OCI-LY7 (cell line): Measurements from ENCODE around the gene NPLOC4. TPM values are rescaled to one million over a fixed set of nuclear protein-coding genes. Genes with fewer than 3 reads are reported as not detected.

Experiments
- BruUV-seq: library from RNA; stranded (reverse); fragments of 400-500 nt; replicated peaks from 2 replicates; lab custom pipeline; 2021; lab: Mats Ljungman, UMichigan
- CTCF ChIA-PET: fragments of 300-600 bp; sonication (Branson Sonifier 250); formaldehyde crosslinking; loops from one replicate; lab custom pipeline; 2022; ENCODE audit warnings: antibody characterized with exemption; ENCODE audit not compliant: unreplicated experiment; lab: Charles Lee
- POLR2A ChIA-PET: fragments of 300-600 bp; sonication (Branson Sonifier 250); formaldehyde crosslinking; loops from one replicate; lab custom pipeline; 2022; ENCODE audit warnings: antibody characterized with exemption; lab: Charles Lee
- DNase-seq: peaks from one replicate; pipeline ENCODE4 v3.0.0-alpha.2; 2015; ENCODE audit warnings: low spot score
- H2AFZ ChIP-seq: fragments of 200-600 bp; sonication (generic), shearing (Covaris generic); 2 replicates; pipeline ENCODE4 v1.6.1; 2014; ENCODE audit warnings: mild to moderate bottlenecking, antibody characterized with exemption, low read length, moderate library complexity
- H3K27ac ChIP-seq: fragments of 200-600 bp; sonication (generic); 2 replicates; pipeline ENCODE4 v1.5.1; 2014; ENCODE audit warnings: mixed run types, low read depth, mild to moderate bottlenecking, moderate library complexity, low read length, inconsistent platforms; ENCODE audit not compliant: poor library complexity, severe bottlenecking
- H3K36me3 ChIP-seq: fragments of 200-600 bp; sonication (generic); 2 replicates; pipeline ENCODE4 v1.6.1; 2014; ENCODE audit warnings: mild to moderate bottlenecking, antibody characterized with exemption, low read length, moderate library complexity, mixed read lengths; ENCODE audit not compliant: insufficient read depth
- H3K4me1 ChIP-seq: fragments of 200-600 bp; sonication (generic); 2 replicates; pipeline ENCODE4 v1.5.1; 2014; ENCODE audit warnings: mild to moderate bottlenecking, low read length; ENCODE audit not compliant: insufficient read depth, poor library complexity, severe bottlenecking
- H3K4me2 ChIP-seq: fragments of 200-600 bp; sonication (generic); 2 replicates; pipeline ENCODE4 v1.6.1; 2014; ENCODE audit warnings: mild to moderate bottlenecking, low read length
- H3K4me3 ChIP-seq: fragments of 200-600 bp; sonication (generic); 2 replicates; pipeline ENCODE4 v1.5.1; 2014; ENCODE audit warnings: mild to moderate bottlenecking, low read depth, low read length; ENCODE audit not compliant: poor library complexity, severe bottlenecking
- H3K79me2 ChIP-seq: fragments of 200-600 bp; sonication (generic); 2 replicates; pipeline ENCODE4 v1.6.1; 2016; ENCODE audit warnings: low read depth, mild to moderate bottlenecking, low read length, moderate library complexity, mixed read lengths; ENCODE audit not compliant: insufficient read depth
- H3K9me2 ChIP-seq: fragments of 200-600 bp; sonication (generic); 2 replicates; pipeline ENCODE4 v1.6.1; 2016; ENCODE audit warnings: mild to moderate bottlenecking, low read length, mixed read lengths; ENCODE audit not compliant: insufficient read depth
- H3K9me3 ChIP-seq: fragments of 200-600 bp; sonication (generic); 2 replicates; pipeline ENCODE4 v1.6.1; 2014; ENCODE audit warnings: mild to moderate bottlenecking, mixed run types, low read length, mixed read lengths
- H4K20me1 ChIP-seq: fragments of 200-600 bp; sonication (generic); 2 replicates; pipeline ENCODE4 v1.6.1; 2014; ENCODE audit warnings: mild to moderate bottlenecking, antibody characterized with exemption, low read length, moderate library complexity, mixed read lengths; ENCODE audit not compliant: insufficient read depth
- EZH2phosphoT487 ChIP-seq: fragments of 200-600 bp; sonication (generic); IDR thresholded peaks from 2 replicates; pipeline ENCODE4 v1.6.1; 2018; ENCODE audit warnings: low read depth, borderline replicate concordance, mild to moderate bottlenecking, mixed run types, antibody characterized with exemption, low read length, moderate library complexity, mixed read lengths
- intact Hi-C: fragments of 100-400 bp; cut with micrococcal nuclease; formaldehyde crosslinking; loops from one replicate; pipeline ENCODE4 v1.10.0; 2022; ENCODE audit not compliant: unreplicated experiment
- total RNA-seq, 2 experiments: library from RNA; depleted of rRNA in 1 of 2; stranded (reverse); fragments of >200 nt in 1 of 2; shearing (Covaris generic) in 1 of 2; gene quantifications; 2 replicates each; pipeline ENCODE4 v1.2.3, GENCODE V29; 2014 to 2022
- TF ChIP-seq, protein P1 (sequence below): fragments of 200-600 bp; sonication (generic); conservative IDR thresholded peaks from 2 replicates; pipeline ENCODE4 v1.5.1; 2014; ENCODE audit warnings: mild to moderate bottlenecking, antibody characterized with exemption, low read length, moderate library complexity, mixed read lengths

NPLOC4 gene
- total RNA-seq, 2 experiments from 2014 or later, result 69.6 to 118 TPM

DNA sequence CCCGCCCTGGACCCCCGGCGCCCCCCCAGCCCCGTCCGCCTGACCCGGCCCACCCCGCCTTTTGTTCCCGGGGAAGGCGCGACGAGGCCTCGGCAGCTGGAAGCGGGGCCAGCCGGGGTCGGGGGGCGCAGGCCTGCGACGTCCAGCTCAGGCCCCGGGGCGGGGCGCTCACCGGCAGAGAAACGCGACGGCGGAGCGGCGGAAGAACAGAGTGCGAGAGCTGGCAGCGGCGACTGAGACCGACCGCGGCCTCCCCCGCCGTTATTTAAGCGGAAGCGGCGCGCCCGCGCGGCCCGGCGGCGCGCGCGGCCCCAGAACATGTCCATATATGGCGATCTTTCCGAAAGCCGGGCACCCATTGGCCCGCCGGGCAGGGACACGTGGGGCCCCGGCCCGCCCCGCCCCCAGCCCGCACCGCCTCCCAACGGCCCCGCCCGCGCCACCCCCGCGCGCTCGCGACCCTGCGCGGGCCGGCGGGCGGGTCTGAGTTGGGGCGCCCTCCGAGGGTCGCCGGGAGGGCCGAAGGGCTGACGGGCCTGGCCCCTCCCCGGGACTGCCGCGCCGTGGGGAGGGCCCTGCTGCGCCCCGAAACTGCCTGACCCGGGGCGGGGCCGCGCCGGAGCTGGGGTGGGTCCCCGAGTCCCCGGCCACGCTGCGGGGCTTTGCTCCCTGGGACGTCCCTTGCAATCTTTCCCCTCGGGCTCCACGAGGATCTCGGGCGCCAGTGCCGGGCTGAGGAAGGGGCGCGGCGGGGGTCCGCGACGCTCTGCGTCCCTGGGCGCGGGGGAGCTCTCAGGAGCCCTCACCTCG is 124.1 kb downstream of the NPLOC4 start, which contains the start of gene ACTG1:
Gene ACTG1 (minus strand): TSS at position 238 of the 810 bp plus-strand sequence. CDS start 445 bp downstream, outside the sequence.
- peak; percentile 98 for DNase-seq
- intact Hi-C loops, result loop anchor here (5.0 to 10.0 kb wide), 2 partner anchors 118 to 585 kb away; partner anchors contain the start of genes BAHCC1 and FASN
- Histone ChIP-seq H4K20me1 (peaks cover 34% of the 10 kb centered on the region), H3K79me2 (peaks cover 51% of the 10 kb centered on the region), H2AFZ (peak within 1 kb of the TSS; percentile 11; the same call in 1 of the 2 replicates), H3K4me3 (peak within 1 kb of the TSS; percentile 90), H3K27ac (peak within 1 kb of the TSS; percentile 89), H3K9me3 (no peaks in the 10 kb centered on the region), H3K9me2 (no peaks in the 10 kb centered on the region), H3K36me3 (peaks cover 42% of the 10 kb centered on the region), H3K4me1 (peaks cover 58% of the 10 kb centered on the region), H3K4me2 (peak within 1 kb of the TSS; percentile 97)
- TF ChIP-seq EZH2phosphoT487, result no peak
- TF ChIP-seq, protein P1, sequence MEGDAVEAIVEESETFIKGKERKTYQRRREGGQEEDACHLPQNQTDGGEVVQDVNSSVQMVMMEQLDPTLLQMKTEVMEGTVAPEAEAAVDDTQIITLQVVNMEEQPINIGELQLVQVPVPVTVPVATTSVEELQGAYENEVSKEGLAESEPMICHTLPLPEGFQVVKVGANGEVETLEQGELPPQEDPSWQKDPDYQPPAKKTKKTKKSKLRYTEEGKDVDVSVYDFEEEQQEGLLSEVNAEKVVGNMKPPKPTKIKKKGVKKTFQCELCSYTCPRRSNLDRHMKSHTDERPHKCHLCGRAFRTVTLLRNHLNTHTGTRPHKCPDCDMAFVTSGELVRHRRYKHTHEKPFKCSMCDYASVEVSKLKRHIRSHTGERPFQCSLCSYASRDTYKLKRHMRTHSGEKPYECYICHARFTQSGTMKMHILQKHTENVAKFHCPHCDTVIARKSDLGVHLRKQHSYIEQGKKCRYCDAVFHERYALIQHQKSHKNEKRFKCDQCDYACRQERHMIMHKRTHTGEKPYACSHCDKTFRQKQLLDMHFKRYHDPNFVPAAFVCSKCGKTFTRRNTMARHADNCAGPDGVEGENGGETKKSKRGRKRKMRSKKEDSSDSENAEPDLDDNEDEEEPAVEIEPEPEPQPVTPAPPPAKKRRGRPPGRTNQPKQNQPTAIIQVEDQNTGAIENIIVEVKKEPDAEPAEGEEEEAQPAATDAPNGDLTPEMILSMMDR, result no peak
- no TSS peak for BruUV-seq
- CTCF ChIA-PET, result no interaction called here
- POLR2A ChIA-PET, result interaction anchor here (0.9 to 1.1 kb wide), 2 partner anchors 28 to 40 kb away, joined by 3 read pairs; partner anchors contain the start of gene FAAP100

DNA sequence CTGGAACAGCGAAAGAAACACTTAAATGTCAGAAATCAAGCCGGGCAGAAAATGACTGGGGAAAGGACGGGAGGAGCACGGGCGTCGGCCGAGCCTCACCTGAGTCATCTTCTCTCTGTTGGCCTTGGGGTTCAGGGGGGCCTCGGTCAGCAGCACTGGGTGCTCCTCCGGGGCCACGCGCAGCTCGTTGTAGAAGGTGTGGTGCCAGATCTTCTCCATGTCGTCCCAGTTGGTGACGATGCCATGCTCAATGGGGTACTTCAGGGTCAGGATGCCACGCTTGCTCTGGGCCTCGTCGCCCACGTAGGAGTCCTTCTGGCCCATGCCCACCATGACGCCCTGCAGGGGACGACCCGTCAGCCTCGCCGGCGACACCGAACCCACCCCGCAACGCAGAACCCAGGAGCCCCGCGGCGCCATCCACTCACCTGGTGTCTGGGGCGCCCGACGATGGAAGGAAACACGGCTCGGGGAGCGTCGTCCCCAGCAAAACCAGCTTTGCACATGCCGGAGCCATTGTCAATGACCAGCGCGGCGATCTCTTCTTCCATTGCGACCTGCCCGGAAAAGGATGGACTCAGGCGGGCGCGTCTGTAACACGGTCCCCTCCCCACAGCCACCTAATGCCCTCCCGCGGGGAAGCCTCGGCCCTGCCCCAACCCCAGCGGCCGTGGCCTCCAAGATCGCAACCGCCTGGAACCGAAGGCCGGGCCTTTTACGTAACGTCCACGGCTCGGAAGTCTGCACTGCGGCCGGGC is 124.9 kb downstream of the NPLOC4 start:
- Histone ChIP-seq H4K20me1 (peaks cover 34% of the 10 kb centered on the region), H3K4me1 (peaks cover 50% of the 10 kb centered on the region)
- intact Hi-C loops, result loop anchor here (2.0 to 10.0 kb wide), 3 partner anchors 117 to 585 kb away; partner anchors contain the start of genes BAHCC1 and FASN

More for the DNA sequence above, 124.9 kb downstream of the NPLOC4 start:
- CTCF ChIA-PET, result no interaction called here
- POLR2A ChIA-PET, result interaction anchor here (0.9 kb wide), 1 partner anchor 27 kb away, joined by 3 read pairs; no protein-coding TSS in a partner anchor
- Histone ChIP-seq H3K4me3 (peak overlapping the region; percentile 90), H3K9me2 (no peaks in the 10 kb centered on the region), H3K79me2 (peaks cover 51% of the 10 kb centered on the region), H3K4me2 (peak overlapping the region; percentile 97), H3K36me3 (peaks cover 42% of the 10 kb centered on the region), H2AFZ (no peak overlapping the region), H3K27ac (peak overlapping the region; percentile 68), H3K9me3 (no peaks in the 10 kb centered on the region)
- TF ChIP-seq, protein P1, result no peak
- no TSS peak for BruUV-seq
- DNase-seq, result peak; percentile 52
